Transverse colon (tissue), 4 donors: ENCODE results near the gene PPP1R14C. TPM values are rescaled to one million over a fixed set of nuclear protein-coding genes. Genes with fewer than 3 reads are reported as not detected.
"Not testable (repeated sequence)": the region's sequence is repeated elsewhere in the genome, so short reads cannot be mapped to it uniquely, and the experiment has no call there.

ENCODE experiments used
- DNase-seq: peaks from one replicate; pipeline ENCODE4 v3.0.0-alpha.2; 2019
- H3K27ac ChIP-seq, 4 donors: fragments of 200-600 bp; sonication (generic); 2 replicates each; pipeline ENCODE4 v1.5.1; 2016 to 2018; ENCODE audit warnings: inconsistent platforms in 4 of 4
- H3K27me3 ChIP-seq: fragments of 200-600 bp; sonication (generic); 2 replicates; pipeline ENCODE4 v1.5.1; 2017; ENCODE audit warnings: inconsistent platforms
- H3K36me3 ChIP-seq, 4 donors: fragments of 200-600 bp; sonication (generic); 2 replicates each; pipeline ENCODE4 v1.5.1; 2017 to 2019; ENCODE audit warnings: inconsistent platforms in 4 of 4
- H3K4me1 ChIP-seq, 4 donors: fragments of 200-600 bp; sonication (generic); 2 replicates each; pipeline ENCODE4 v1.5.1; 2017 to 2020; ENCODE audit warnings: inconsistent platforms in 4 of 4
- H3K4me3 ChIP-seq, 4 donors: fragments of 200-600 bp; sonication (generic); 1 replicate in 1 of 4; 2 replicates in 3 of 4; pipeline versions ENCODE4 v1.5.1 to v1.6.1; 2017 to 2019; ENCODE audit warnings: inconsistent platforms in 4 of 4
- H3K9me3 ChIP-seq, 2 donors: fragments of 200-600 bp; sonication (generic); 2 replicates each; pipeline ENCODE4 v1.5.1; 2017 to 2019; ENCODE audit warnings: inconsistent platforms in 2 of 2
- CTCF ChIP-seq, 5 experiments: fragments of 200-600 bp in 3 of 5; fragments of 450-650 bp in 2 of 5; sonication (generic) in 3 of 5; IDR thresholded peaks; 1 replicate in 2 of 5; 2 replicates in 3 of 5; pipeline ENCODE4 v1.5.1; 2016 to 2017; ENCODE audit warnings: antibody characterized with exemption in 5 of 5, inconsistent platforms in 3 of 5, mild to moderate bottlenecking in 2 of 5, moderate library complexity in 1 of 5
- EP300 ChIP-seq: sonication (generic); formaldehyde crosslinking; IDR thresholded peaks from one replicate; pipeline ENCODE4 v1.6.1; 2017; ENCODE audit warnings: antibody characterized with exemption, low read depth
- POLR2A ChIP-seq: fragments of 450-650 bp; IDR thresholded peaks from one replicate; pipeline ENCODE4 v1.6.1; 2016; ENCODE audit warnings: antibody characterized with exemption, mild to moderate bottlenecking, moderate library complexity
- POLR2AphosphoS5 ChIP-seq, 3 donors: sonication (generic); formaldehyde crosslinking; IDR thresholded peaks; one replicate each; pipeline ENCODE4 v1.6.1; 2016; ENCODE audit warnings: antibody characterized with exemption in 3 of 3
- WGBS, 2 donors: methylation state at CpG; one replicate each; pipeline ENCODE4 v1.1.5; 2018; ENCODE audit warnings: low coverage in 1 of 2; 5-methylcytosine and 5-hydroxymethylcytosine counted together
- in situ Hi-C, 4 donors: fragments of 200-750 bp; cut with MboI; loops; one replicate each; pipeline versions ENCODE4 v1.15.0 to v1.15.1; 2017; ENCODE audit warnings: low sequenced_read_pairs in 3 of 4, low pct_ligation_motif_present in 1 of 4, low pct_unique_long_range_greater_than_20kb in 1 of 4
- intact Hi-C: fragments of 100-400 bp; cut with DNase I; formaldehyde crosslinking; loops from one replicate; pipeline ENCODE4 v1.15.1; 2023; ENCODE audit warnings: low total_unique reads
- total RNA-seq, 4 donors: library from RNA; depleted of rRNA; stranded (reverse); fragments of >200 nt; gene quantifications; one replicate each; pipeline ENCODE4 v1.1.0, GENCODE V29; 2016

The PPP1R14C gene
- total RNA-seq, 4 donors from 2014 or later: 1.2 to 64.5 (median 38.8) TPM

GRCh38 chr6:150238846-150239407 lies 96.1 kb downstream of the PPP1R14C start:
- WGBS, 2 donors: 83 to 88% methylated on average over 6 of the region's 6 CpGs
- no peak overlapping the region for H3K4me3 ChIP-seq
- H3K9me3 ChIP-seq: no peaks in the 10 kb centered on the region
- DNase-seq: no peak
- intact Hi-C loops: no loop called here
- H3K36me3 ChIP-seq: no peaks in the 10 kb centered on the region
- TF ChIP-seq EP300 (no peak), POLR2A (no peak), POLR2AphosphoS5 (IDR thresholded peaks at IDR 0.05) (no peak), CTCF (IDR thresholded peaks at IDR 0.05) (no peak)
- H3K27me3 ChIP-seq: no peaks in the 10 kb centered on the region
- no peak overlapping the region for H3K27ac ChIP-seq
- H3K4me1 ChIP-seq: no peaks in the 10 kb centered on the region
- in situ Hi-C loops: no loop called here

DNA sequence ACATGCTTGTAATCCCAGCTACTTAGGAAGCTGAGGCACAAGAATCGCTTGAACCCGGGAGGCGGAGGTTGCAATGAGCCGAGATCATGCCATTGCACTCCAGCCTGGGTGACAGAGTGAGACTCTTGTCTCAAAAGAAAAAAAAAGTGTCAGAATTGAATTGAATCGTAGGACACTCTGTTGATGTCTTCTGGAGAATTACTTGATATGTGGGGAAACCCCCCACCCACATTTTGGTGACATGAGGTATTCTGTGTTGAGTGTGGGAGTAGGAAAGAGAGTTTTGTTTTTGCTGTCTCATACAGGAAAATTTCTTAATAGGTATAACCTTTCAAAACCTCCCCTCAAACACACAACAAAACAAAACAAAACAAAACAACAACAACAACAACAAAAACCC lies 98.9 kb downstream of the PPP1R14C start:
- H3K27me3 ChIP-seq: not testable (repeated sequence)
- WGBS, 2 donors: 82 to 89% methylated on average over 2 to 5 of the region's 5 CpGs

GRCh38 chr6:150243620-150244314 lies 100.9 kb downstream of the PPP1R14C start:
- Histone ChIP-seq H3K4me1 (no peaks in the 10 kb centered on the region), H3K9me3 (no peaks in the 10 kb centered on the region), H3K27me3 (no peaks in the 10 kb centered on the region), H3K27ac (no peak overlapping the region), H3K4me3 (no peak overlapping the region), H3K36me3 (no peaks in the 10 kb centered on the region)
- TF ChIP-seq POLR2A (no peak), CTCF (IDR thresholded peaks at IDR 0.05) (no peak), POLR2AphosphoS5 (IDR thresholded peaks at IDR 0.05) (no peak)
- intact Hi-C loops: no loop called here
- in situ Hi-C loops: no loop called here
- DNase-seq: no peak
- 50 to 78% methylated on average over 1 to 2 of the region's 2 CpGs for WGBS, 2 donors

More for the DNA sequence above, 98.9 kb downstream of the PPP1R14C start:
- in situ Hi-C loops, DNase-seq, H3K4me3 ChIP-seq, H3K9me3 ChIP-seq, H3K4me1 ChIP-seq, H3K36me3 ChIP-seq, H3K27ac ChIP-seq, intact Hi-C loops: not testable (repeated sequence)

DNA sequence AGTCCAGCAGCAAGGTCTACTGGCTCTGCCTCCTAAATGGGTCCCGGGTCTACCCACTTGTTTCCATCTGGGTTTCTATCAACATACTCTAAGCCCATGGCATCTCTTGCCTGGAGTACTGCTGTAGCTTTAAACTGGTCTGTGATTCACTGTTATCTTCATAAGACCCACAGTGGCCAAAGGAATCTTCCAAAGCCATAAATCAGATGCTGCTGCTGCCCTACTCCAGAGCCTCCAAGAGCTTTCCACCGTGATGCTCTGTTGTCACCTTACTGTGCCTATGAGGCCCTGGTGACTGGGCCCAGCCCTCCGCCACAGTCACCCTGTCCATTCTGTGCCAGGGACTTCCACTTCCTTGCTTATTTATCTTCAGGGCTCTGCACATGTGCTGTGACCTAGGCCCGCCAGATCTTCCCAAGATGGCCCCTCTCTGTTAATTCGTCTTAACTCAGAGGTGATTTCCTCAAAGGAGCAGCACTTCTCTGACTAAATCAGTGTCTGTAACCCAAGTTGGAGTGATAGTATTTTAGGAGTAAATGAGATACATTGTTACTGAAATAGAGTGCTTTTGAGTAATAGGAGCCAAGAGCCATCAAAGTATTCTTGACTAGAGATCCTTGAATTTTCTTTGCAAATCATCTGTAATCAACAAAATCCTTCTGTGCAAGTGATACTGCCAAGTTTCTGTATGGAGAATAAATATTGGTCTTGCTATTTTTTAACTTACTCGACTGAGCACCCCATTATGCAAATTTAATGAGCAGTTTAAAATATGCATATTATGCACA lies 102.5 kb downstream of the PPP1R14C start:
- Histone ChIP-seq H3K4me1 (no peaks in the 10 kb centered on the region), H3K4me3 (no peak overlapping the region), H3K27me3 (no peaks in the 10 kb centered on the region), H3K9me3 (no peaks in the 10 kb centered on the region), H3K36me3 (no peaks in the 10 kb centered on the region), H3K27ac (no peak overlapping the region)
- intact Hi-C loops: no loop called here
- no peak for DNase-seq
- TF ChIP-seq CTCF (IDR thresholded peaks at IDR 0.05) (no peak), EP300 (no peak), POLR2AphosphoS5 (IDR thresholded peaks at IDR 0.05) (no peak), POLR2A (no peak)
- in situ Hi-C loops: no loop called here
- 86 to 90% methylated on average over 3 to 6 of the region's 6 CpGs for WGBS, 2 donors
